GM10266 (cell line): ENCODE results near the gene CCDC87.

Experiments used
- DNase-seq: peaks from one replicate; pipeline ENCODE4 v3.0.0; 2012; ENCODE audit errors: extremely low spot score
- TF ChIP-seq, protein P1 (sequence below): IDR thresholded peaks from 2 replicates; pipeline ENCODE4 v1.5.1; 2012; ENCODE audit warnings: mild to moderate bottlenecking, low read depth; ENCODE audit not compliant: control insufficient read depth, insufficient read depth; ENCODE audit errors: missing control alignments

Gene CCDC87

DNA sequence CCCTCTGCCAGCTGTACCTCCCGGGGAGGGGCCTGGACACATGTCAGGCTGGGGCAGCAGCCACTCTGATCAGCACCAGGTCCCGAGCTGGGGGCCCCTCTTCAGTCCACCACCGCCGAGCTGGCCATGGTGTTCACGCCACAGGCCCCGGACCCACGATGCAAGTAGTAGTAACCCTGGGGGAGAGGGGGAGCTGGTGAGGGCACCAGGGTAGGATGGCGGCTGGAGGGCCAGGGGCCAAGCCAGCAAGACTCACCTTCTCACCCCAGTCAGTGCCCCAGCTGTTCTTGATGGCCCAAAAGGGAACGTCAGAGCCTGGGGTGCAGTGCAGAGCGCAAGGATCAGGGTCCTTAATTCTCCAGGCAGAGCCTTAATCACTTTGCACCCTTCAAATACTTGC lies 29.0 kb downstream of the CCDC87 start:
- TF ChIP-seq, protein P1, sequence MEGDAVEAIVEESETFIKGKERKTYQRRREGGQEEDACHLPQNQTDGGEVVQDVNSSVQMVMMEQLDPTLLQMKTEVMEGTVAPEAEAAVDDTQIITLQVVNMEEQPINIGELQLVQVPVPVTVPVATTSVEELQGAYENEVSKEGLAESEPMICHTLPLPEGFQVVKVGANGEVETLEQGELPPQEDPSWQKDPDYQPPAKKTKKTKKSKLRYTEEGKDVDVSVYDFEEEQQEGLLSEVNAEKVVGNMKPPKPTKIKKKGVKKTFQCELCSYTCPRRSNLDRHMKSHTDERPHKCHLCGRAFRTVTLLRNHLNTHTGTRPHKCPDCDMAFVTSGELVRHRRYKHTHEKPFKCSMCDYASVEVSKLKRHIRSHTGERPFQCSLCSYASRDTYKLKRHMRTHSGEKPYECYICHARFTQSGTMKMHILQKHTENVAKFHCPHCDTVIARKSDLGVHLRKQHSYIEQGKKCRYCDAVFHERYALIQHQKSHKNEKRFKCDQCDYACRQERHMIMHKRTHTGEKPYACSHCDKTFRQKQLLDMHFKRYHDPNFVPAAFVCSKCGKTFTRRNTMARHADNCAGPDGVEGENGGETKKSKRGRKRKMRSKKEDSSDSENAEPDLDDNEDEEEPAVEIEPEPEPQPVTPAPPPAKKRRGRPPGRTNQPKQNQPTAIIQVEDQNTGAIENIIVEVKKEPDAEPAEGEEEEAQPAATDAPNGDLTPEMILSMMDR: no peak
- no peak for DNase-seq

DNA sequence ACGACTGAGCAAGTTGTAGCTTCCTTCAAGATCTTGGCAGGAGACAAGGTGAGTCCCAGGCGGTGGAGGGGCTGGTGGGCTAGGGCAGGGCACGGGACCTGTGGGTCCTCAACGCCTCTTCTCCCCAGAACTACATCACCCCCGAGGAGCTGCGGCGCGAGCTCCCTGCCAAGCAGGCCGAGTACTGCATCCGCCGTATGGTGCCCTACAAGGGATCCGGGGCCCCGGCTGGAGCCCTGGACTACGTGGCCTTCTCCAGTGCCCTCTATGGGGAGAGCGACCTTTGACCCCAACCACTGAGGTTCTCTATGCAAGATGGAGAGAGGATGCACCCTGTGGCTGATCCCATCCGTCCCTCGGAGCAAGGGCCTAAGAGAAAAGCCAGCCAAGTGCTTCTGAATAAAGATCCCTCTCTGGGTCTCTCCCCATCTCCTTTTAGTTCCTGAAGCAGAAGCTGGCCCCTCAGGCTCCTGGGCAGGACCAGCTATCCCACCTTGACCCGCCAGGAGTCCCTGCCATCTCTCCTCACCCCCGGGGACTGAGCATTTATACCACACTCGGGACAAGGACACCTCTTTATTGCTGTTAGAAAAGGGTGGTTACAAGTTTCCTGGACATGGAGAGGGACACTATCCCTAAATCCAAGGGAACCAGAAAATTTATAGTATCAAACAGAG lies 29.8 kb downstream of the CCDC87 start:
- TF ChIP-seq, protein P1: no peak

DNA sequence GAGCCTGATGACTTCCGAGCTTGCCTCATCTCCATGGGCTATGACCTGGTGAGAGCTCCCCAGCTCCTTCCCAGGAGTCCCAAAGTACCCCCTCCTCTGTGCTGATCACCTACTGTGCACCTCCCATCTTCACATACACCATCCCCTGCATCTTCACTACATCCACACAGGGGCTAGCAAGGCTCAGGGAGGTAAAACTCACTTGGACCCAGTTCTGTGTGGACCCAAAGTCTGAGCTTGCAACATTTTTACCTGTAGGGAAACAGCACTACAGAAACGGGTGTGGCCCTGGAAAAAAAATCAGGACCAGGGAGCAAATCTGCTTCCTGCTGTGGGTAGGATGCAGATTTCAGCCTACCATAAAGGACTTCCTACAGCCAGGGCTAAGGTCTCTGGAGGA lies 30.6 kb downstream of the CCDC87 start:
- TF ChIP-seq, protein P1: no peak
- DNase-seq: no peak

More for the DNA sequence above, 29.8 kb downstream of the CCDC87 start:
- no peak for DNase-seq

DNA sequence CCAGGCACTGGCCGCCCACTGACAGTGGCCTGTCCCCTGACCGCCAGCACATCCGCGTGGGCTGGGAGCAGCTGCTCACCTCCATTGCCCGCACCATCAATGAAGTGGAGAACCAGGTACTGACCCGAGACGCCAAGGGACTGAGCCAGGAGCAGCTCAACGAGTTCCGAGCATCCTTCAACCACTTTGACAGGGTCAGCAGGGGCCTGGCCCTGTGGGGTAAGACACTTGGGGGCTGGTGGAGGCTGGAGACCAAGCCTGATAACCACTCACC lies 31.0 kb downstream of the CCDC87 start:
- TF ChIP-seq, protein P1: no peak

DNA sequence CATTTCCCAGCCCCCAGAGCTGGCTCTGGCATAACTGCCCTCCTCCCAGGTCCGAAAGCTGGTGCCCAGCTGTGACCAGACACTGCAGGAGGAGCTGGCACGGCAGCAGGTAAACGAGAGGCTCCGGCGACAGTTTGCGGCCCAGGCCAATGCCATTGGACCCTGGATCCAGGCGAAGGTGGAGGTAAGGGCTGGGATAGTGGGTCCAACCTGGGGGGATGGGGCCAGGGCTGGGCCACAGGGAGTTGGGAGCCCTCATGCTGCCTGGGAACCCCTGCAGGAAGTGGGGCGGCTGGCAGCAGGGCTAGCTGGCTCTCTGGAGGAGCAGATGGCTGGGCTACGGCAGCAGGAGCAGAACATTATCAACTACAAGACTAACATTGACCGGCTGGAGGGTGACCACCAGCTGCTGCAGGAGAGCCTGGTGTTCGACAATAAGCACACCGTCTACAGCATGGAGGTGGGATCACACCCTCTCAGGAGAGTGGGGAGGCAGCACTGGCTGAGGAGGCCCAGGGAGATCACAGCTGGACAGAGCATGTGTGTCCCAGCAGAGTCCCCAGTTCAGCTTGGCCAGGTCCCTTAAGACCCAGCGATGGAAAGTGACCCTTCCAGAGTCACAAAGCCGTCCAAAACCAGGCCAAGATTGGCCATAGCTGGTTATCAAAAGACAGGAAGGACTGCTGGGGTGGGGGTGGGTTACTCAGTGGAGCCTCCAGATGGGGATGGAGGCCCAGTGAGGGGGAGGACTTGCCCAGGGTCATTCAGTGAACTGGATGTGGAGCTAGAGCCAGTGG lies 31.5 kb downstream of the CCDC87 start:
- no peak for DNase-seq
- TF ChIP-seq, protein P1: no peak

More for the DNA sequence above, 31.0 kb downstream of the CCDC87 start:
- no peak for DNase-seq

DNA sequence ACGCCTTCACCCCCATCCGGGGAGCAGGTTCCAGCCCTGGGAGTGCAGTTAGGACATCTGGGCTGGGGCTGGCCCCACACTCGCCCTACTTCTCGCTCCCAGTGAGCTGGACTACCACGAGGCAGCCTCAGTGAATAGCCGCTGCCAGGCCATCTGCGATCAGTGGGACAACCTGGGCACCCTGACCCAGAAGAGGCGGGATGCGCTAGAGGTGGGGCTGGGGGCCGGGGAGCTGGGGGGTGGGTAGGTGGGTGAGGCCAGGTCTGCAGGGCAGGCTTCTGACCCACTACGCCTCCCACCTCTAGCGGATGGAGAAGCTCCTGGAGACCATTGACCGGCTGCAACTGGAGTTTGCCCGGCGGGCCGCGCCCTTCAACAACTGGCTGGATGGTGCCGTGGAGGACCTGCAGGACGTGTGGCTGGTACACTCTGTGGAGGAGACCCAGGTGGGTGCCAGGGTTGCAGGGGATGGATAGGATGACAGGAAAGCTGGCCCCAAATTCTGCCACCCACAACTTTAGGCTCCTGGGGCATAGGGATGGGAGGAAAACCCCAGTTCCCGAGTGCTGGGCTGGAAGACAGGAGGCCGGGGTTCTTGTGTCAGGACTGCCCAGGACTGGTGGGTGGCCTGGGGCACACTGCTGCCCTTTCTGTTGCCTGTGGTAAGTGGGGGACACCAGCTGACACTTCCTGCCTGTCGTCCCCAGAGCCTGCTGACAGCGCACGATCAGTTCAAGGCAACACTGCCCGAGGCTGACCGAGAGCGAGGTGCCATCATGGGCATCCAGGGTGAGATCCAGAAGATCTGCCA lies 32.8 kb downstream of the CCDC87 start:
- DNase-seq: no peak

More for the DNA sequence above, 32.8 kb downstream of the CCDC87 start:
- TF ChIP-seq, protein P1: no peak
